PFSK-1 (cell line): Measurements from ENCODE around the gene C19orf73.

Experiments
- FOXP2 ChIP-seq: optimal IDR thresholded peaks from 2 replicates; pipeline ENCODE3; 2011; ENCODE audit warnings: borderline replicate concordance, control low read depth, inconsistent platforms; ENCODE audit not compliant: insufficient read depth; ENCODE audit errors: extremely low read length, extremely low read depth
- REST ChIP-seq, 2 experiments: IDR thresholded peaks; 2 replicates each; pipeline versions ENCODE4 v1.6.1 to v1.8.0; 2011 to 2012; ENCODE audit warnings: low read depth in 2 of 2, low read length in 2 of 2, control low read depth in 1 of 2, inconsistent platforms in 1 of 2, mild to moderate bottlenecking in 1 of 2, moderate library complexity in 1 of 2; ENCODE audit not compliant: insufficient read depth in 1 of 2

GRCh38 chr19:49073514-49074378, 45.2 kb downstream of the C19orf73 start:
- TF ChIP-seq FOXP2: no peak
- TF ChIP-seq REST (IDR thresholded peaks at IDR 0.05; ENCODE audit: insufficient read depth in 1 of 2, low read depth in 2 of 2, low read length in 2 of 2): no peak
